HCT116 (cell line): ENCODE data around the gene GAPDH.

Experiments used
- CEBPB ChIP-seq: IDR thresholded peaks from 2 replicates; pipeline ENCODE4 v1.6.1; 2012; ENCODE audit warnings: low read depth
- EZH2phosphoT487 ChIP-seq: fragments of 200-600 bp; IDR thresholded peaks from 2 replicates; pipeline ENCODE4 v1.6.1; 2018; ENCODE audit warnings: antibody characterized with exemption, borderline replicate concordance
- POLR2A ChIP-seq: IDR thresholded peaks from 2 replicates; pipeline ENCODE4 v1.7.0; 2011; ENCODE audit warnings: borderline replicate concordance; ENCODE audit not compliant: insufficient read depth, insufficient read length; ENCODE audit errors: extremely low read depth
- POLR2AphosphoS5 ChIP-seq: IDR thresholded peaks from 2 replicates; pipeline ENCODE4 v1.6.1; 2011; ENCODE audit warnings: mild to moderate bottlenecking, low read depth, low read length, moderate library complexity
- SP1 ChIP-seq: IDR thresholded peaks from 2 replicates; pipeline ENCODE4 v1.6.1; 2012; ENCODE audit warnings: low read depth
- ZFX ChIP-seq: fragments of 450-650 bp; IDR thresholded peaks from 2 replicates; pipeline ENCODE4 v1.6.1; 2017
- TF ChIP-seq, protein P1 (sequence below), 3 experiments: fragments of 200-600 bp in 1 of 3; sonication (generic) in 1 of 3; IDR thresholded peaks in 2 of 3; conservative IDR thresholded peaks in 1 of 3; 2 replicates each; pipeline ENCODE4 v1.5.1; 2012 to 2017; ENCODE audit warnings: low read depth in 2 of 3, low read length in 2 of 3, antibody characterized with exemption in 1 of 3, borderline replicate concordance in 1 of 3, control low read depth in 1 of 3, mild to moderate bottlenecking in 1 of 3, mixed read lengths in 1 of 3, mixed run types in 1 of 3, moderate library complexity in 1 of 3; ENCODE audit not compliant: insufficient read depth in 1 of 3

DNA sequence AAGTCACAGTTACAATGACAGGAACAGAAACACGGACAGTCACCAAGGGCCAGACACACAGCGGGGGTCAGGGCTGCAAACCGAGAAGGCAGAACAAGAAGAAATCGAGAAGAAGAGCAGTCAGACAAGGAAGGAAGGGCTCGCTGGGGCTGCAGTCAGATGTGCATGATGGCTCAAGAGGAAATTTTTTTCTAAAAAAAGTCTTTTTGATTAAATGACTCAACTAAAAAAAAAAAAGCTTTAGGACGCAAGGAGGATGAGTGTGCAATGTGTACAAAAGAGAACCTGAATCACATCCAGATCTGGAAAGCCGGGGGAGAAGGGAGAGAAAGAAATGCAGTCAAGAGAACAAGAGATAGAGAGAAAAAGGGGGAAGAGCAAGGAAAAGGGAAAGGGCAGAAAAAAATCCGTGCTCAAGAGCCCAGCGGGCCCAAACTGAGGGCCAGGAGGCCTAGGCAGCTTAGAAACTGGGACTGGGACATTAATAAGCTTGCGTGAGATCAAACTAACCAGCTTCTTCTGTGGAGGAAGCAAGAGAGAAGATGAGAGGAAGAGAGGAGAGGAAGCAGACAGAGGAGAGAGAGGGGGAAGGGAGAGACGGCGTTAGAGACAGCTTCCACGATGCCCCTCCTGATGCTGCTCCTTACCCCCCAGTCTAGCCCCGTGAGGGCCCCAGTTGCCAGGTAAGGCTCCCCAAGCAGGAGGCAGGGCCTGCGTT, 14.8 kb downstream of the GAPDH start:
- no peak for TF ChIP-seq ZFX
- TF ChIP-seq, protein P1, sequence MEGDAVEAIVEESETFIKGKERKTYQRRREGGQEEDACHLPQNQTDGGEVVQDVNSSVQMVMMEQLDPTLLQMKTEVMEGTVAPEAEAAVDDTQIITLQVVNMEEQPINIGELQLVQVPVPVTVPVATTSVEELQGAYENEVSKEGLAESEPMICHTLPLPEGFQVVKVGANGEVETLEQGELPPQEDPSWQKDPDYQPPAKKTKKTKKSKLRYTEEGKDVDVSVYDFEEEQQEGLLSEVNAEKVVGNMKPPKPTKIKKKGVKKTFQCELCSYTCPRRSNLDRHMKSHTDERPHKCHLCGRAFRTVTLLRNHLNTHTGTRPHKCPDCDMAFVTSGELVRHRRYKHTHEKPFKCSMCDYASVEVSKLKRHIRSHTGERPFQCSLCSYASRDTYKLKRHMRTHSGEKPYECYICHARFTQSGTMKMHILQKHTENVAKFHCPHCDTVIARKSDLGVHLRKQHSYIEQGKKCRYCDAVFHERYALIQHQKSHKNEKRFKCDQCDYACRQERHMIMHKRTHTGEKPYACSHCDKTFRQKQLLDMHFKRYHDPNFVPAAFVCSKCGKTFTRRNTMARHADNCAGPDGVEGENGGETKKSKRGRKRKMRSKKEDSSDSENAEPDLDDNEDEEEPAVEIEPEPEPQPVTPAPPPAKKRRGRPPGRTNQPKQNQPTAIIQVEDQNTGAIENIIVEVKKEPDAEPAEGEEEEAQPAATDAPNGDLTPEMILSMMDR (IDR thresholded peaks at IDR 0.05 in 2 of 3, conservative IDR thresholded peaks at IDR 0.05 in 1 of 3; ENCODE audit: borderline replicate concordance in 1 of 3, insufficient read depth in 1 of 3, low read depth in 2 of 3, low read length in 2 of 3): no peak
- no peak for TF ChIP-seq EZH2phosphoT487
- TF ChIP-seq SP1: no peak
- TF ChIP-seq POLR2A: no peak
- TF ChIP-seq CEBPB: no peak
- no peak for TF ChIP-seq POLR2AphosphoS5
